HEK293 (cell line): ENCODE results near the gene PDE8B.

Experiments used
- ZBTB21 ChIP-seq: fragments of 450-650 bp; formaldehyde crosslinking; IDR thresholded peaks from 2 replicates; pipeline ENCODE4 v1.5.1; 2017; ENCODE audit warnings: missing biosample characterization, missing genetic modification characterization
- ZNF514 ChIP-seq: fragments of 450-650 bp; formaldehyde crosslinking; IDR thresholded peaks from 2 replicates; pipeline ENCODE4 v1.5.1; 2016; ENCODE audit warnings: missing biosample characterization, missing genetic modification characterization
- ZNF777 ChIP-seq: fragments of 450-650 bp; formaldehyde crosslinking; IDR thresholded peaks from 2 replicates; pipeline ENCODE4 v1.5.1; 2017; ENCODE audit warnings: missing biosample characterization, missing genetic modification characterization, borderline replicate concordance
- ZNF830 ChIP-seq: fragments of 450-650 bp; IDR thresholded peaks from 2 replicates; pipeline ENCODE4 v1.5.0; 2018; ENCODE audit warnings: missing biosample characterization, missing genetic modification characterization, low read depth, mild to moderate bottlenecking, moderate library complexity
- TF ChIP-seq, protein P1 (sequence below): fragments of 450-650 bp; formaldehyde crosslinking; IDR thresholded peaks from 2 replicates; pipeline ENCODE4 v1.5.1; 2016; ENCODE audit warnings: missing biosample characterization, missing genetic modification characterization
- TF ChIP-seq, protein P2 (sequence below): fragments of 450-650 bp; formaldehyde crosslinking; IDR thresholded peaks from 2 replicates; pipeline ENCODE4 v1.5.1; 2016; ENCODE audit warnings: missing biosample characterization, missing genetic modification characterization

DNA sequence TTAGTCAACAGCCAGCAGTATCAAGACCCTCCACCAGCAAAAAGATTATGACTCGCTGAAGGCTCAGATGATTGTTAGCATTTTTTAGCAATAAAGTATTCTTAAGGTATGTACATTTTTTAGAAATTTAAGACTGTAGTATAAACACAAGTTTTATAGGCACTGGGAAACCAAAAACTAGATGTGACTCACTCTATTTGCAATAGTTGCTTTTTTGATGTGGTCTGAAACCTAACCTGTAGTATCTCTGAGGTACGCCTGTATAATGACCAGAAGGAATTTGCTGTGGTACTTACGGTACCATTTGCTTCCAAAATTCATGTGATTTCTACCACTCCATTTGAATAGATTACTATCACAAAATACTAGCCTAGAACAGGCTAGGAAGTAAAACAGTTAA, 220.8 kb downstream of the PDE8B start:
- no peak for TF ChIP-seq ZBTB21 (tag by site-specific recombination)
- no peak for TF ChIP-seq ZNF830 (tag by site-specific recombination)
- TF ChIP-seq, protein P1, sequence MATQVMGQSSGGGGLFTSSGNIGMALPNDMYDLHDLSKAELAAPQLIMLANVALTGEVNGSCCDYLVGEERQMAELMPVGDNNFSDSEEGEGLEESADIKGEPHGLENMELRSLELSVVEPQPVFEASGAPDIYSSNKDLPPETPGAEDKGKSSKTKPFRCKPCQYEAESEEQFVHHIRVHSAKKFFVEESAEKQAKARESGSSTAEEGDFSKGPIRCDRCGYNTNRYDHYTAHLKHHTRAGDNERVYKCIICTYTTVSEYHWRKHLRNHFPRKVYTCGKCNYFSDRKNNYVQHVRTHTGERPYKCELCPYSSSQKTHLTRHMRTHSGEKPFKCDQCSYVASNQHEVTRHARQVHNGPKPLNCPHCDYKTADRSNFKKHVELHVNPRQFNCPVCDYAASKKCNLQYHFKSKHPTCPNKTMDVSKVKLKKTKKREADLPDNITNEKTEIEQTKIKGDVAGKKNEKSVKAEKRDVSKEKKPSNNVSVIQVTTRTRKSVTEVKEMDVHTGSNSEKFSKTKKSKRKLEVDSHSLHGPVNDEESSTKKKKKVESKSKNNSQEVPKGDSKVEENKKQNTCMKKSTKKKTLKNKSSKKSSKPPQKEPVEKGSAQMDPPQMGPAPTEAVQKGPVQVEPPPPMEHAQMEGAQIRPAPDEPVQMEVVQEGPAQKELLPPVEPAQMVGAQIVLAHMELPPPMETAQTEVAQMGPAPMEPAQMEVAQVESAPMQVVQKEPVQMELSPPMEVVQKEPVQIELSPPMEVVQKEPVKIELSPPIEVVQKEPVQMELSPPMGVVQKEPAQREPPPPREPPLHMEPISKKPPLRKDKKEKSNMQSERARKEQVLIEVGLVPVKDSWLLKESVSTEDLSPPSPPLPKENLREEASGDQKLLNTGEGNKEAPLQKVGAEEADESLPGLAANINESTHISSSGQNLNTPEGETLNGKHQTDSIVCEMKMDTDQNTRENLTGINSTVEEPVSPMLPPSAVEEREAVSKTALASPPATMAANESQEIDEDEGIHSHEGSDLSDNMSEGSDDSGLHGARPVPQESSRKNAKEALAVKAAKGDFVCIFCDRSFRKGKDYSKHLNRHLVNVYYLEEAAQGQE (tag by site-specific recombination), result no peak
- TF ChIP-seq, protein P2, sequence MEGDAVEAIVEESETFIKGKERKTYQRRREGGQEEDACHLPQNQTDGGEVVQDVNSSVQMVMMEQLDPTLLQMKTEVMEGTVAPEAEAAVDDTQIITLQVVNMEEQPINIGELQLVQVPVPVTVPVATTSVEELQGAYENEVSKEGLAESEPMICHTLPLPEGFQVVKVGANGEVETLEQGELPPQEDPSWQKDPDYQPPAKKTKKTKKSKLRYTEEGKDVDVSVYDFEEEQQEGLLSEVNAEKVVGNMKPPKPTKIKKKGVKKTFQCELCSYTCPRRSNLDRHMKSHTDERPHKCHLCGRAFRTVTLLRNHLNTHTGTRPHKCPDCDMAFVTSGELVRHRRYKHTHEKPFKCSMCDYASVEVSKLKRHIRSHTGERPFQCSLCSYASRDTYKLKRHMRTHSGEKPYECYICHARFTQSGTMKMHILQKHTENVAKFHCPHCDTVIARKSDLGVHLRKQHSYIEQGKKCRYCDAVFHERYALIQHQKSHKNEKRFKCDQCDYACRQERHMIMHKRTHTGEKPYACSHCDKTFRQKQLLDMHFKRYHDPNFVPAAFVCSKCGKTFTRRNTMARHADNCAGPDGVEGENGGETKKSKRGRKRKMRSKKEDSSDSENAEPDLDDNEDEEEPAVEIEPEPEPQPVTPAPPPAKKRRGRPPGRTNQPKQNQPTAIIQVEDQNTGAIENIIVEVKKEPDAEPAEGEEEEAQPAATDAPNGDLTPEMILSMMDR (tag by site-specific recombination), result no peak
- TF ChIP-seq ZNF514 (tag by site-specific recombination), result no peak
- no peak for TF ChIP-seq ZNF777 (tag by site-specific recombination)
